GM13976 (cell line): ENCODE measurements around the gene TFAP2E.

ENCODE experiments used
- DNase-seq: peaks from one replicate; pipeline ENCODE4 v3.0.0; 2012; ENCODE audit warnings: low spot score
- in situ Hi-C: fragments of 300-500 bp; cut with MboI; formaldehyde crosslinking; loops from one replicate; pipeline ENCODE4 v1.12.0; 2022; ENCODE audit warnings: low sequenced_read_pairs, mixed read lengths, inconsistent platforms; ENCODE audit not compliant: unreplicated experiment
- TF ChIP-seq, protein P1 (sequence below): IDR thresholded peaks from 2 replicates; pipeline ENCODE4 v1.5.1; 2012; ENCODE audit warnings: borderline replicate concordance, mild to moderate bottlenecking; ENCODE audit not compliant: insufficient read depth; ENCODE audit errors: extremely low read depth, missing control alignments, control extremely low read depth

Gene TFAP2E

DNA sequence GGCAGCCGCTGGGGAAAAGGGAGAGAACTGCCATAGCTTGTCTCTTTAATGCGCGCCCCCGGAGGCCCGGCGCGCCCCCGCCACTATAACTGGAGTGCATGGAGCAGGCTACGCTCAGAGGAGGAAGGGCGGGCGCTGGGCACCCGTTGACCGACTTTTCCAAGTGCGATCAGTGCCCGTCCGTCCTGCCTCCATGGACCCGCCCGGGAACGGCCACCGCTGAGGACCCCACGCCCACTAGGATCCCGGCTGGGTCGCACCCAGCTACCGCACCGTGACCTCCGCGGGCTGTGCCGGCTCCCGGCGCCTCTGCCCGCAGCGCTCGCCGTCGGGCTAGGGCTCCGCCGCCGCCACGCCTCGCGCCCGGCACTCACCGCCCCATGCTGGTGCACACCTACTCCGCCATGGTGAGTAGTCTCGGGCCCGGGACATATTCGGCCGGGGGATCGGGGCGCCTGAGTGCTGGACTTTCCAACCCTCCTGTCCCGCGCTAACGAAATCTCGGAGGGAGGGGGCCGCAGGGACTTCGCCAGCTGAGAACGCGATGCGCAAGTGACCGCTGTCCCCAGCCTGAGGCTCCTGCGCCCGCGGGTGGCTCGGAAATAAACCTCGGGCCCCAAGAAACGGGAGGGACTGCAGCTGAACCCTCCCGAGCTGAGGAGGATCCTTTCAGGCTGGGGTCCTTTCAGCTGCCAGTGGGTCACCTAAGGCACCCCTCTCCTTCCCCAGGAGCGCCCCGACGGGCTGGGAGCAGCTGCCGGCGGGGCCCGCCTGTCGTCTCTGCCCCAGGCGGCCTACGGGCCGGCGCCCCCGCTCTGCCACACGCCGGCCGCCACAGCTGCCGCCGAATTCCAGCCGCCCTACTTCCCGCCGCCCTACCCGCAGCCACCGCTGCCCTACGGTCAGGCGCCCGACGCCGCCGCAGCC, at the start of gene TFAP2E:
TFAP2E (plus strand) TSS at position 117 of the 927 bp plus-strand sequence; CDS start at position 381, 264 bp downstream.
- in situ Hi-C loops: no loop called here
- no peak for DNase-seq
- TF ChIP-seq, protein P1, sequence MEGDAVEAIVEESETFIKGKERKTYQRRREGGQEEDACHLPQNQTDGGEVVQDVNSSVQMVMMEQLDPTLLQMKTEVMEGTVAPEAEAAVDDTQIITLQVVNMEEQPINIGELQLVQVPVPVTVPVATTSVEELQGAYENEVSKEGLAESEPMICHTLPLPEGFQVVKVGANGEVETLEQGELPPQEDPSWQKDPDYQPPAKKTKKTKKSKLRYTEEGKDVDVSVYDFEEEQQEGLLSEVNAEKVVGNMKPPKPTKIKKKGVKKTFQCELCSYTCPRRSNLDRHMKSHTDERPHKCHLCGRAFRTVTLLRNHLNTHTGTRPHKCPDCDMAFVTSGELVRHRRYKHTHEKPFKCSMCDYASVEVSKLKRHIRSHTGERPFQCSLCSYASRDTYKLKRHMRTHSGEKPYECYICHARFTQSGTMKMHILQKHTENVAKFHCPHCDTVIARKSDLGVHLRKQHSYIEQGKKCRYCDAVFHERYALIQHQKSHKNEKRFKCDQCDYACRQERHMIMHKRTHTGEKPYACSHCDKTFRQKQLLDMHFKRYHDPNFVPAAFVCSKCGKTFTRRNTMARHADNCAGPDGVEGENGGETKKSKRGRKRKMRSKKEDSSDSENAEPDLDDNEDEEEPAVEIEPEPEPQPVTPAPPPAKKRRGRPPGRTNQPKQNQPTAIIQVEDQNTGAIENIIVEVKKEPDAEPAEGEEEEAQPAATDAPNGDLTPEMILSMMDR: no peak

DNA sequence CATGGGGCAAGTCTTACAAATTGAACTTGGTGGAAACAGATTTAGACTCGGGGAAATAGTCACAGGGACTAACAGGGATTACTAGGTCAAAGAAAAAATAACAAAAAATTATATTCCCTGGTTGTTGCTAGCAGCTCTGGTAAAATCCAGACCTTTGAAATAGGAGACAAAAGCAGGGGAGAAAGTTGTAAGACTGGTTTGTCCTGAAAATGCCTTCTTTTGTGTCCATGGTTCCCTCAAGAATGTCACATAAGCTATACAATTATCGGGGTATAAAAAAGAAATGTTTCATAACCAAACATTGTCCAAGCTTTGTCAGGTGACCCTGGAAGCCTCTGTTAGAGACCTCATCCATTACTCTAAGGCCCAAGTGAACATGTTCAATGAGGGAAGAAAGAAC, 49.0 kb upstream of the TFAP2E start:
- no peak for DNase-seq
- TF ChIP-seq, protein P1: no peak
- in situ Hi-C loops: no loop called here

DNA sequence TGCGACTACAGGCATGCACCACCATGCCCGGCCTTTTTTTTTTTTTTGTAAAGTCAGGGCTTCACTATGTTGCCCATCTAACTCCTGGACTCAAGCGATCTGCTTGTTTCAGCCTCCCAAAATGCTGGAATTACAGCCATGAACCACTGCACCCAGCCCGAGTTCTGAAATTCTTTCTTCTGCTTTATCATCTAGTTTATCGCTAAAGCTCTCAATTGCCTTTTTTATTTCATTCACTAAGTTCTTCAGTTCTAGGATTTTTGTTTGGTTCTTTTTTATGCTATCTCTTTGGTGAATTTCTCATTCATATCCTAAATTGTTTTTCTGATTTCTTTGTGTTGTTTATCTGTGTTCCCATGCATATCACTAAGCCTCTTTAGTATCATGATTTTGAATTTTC, 42.9 kb upstream of the TFAP2E start:
- DNase-seq: no peak
- TF ChIP-seq, protein P1: no peak
- in situ Hi-C loops: no loop called here

DNA sequence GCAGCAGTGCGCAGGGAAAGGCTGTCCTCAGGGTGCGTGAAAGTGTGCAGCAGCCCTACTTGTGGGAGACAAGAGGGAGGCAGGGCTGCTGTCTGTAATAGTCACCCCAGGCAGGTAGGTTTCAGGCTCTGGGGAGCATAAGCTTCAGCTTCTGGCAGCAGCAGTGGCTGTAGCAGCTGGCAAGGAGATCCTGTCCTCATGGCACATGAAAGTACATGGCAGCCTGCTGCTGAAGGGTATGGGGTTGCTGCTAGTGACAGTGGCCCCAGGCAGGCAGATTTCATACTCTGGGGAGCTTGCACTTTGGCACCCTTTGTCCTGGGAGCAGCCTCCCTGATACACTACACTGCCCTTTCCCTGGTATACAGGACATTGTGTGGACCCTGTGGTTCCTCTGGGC, 42.2 kb upstream of the TFAP2E start:
- TF ChIP-seq, protein P1: no peak
- in situ Hi-C loops: no loop called here
- DNase-seq: no peak

DNA sequence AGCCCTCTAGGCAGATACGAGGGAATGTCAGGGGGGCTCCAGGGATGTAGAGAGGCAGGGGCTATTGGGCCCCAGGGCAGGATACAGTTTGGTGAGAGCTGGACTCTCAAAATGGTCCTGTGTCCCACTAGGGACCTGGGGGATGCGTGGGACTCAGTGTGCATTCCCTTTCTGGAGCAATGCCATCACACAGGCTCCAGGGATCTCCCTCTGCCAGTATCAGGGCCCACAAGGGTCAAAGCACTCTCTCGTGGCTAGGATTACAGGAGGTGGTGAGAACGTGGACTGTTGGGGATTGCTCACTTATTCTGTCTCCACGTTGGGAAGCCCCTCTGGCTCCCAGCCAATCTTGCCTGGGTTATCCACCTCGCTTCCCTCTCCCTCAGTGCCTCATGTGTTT, 41.7 kb upstream of the TFAP2E start:
- in situ Hi-C loops: no loop called here
- TF ChIP-seq, protein P1: no peak
- no peak for DNase-seq

DNA sequence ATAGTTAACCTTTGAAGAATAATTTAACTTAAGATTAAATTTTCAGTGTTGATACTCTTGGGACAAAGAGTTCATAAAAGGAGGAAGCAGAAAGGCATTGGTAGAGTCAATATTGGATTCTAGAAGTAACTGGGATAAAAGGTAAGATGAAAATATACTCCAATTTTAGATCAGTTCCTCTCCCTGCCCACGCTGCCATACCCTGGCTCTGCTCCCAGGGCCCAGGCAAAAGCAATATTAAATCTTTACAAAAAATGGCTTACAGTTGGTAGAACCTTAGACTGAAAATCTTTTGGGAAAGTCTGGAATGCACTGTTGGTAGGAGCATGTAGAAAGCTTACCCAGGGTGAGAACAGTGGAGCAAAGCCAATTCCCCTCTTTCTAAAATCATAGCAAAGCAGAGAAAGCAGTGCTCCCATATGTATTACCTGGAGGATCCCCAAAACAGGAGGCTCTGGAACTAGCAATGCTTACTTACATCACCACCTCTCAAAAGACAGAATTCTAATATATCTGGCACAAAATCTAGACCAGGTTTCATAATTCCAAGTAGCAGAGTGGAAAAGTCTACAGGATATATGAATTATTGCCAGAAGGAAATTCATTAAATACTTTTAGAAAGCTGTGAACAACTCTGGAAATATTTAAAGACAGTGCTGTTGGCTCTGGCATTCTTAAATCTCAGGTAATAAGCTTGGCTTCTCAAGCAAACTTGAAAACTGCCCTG, 40.5 kb upstream of the TFAP2E start:
- in situ Hi-C loops: no loop called here
- no peak for DNase-seq
- TF ChIP-seq, protein P1: no peak
